Measurements from ENCODE around the gene C2orf76. TPM values are rescaled to one million over a fixed set of nuclear protein-coding genes. Genes with fewer than 3 reads are reported as not detected.

Gene C2orf76
- total RNA-seq, 1 experiment from 2014 or later, result 5.7 TPM

GRCh38 chr2:119289642-119290041 lies 77.0 kb downstream of the C2orf76 start:
- Histone ChIP-seq H4K91ac (ENCODE audit: insufficient read length, low read depth, low read length) (no peak overlapping the region), H3K79me1 (ENCODE audit: insufficient read depth, low read depth, low read length, poor library complexity, severe bottlenecking) (no peaks in the 10 kb centered on the region), H3K79me2 (ENCODE audit: insufficient read depth, low read length) (no peaks in the 10 kb centered on the region), H3K56ac (ENCODE audit: insufficient read length, low read depth, low read length) (no peak overlapping the region), H2BK20ac (ENCODE audit: low read depth, low read length, poor library complexity, severe bottlenecking) (no peak overlapping the region), H2AFZ (ENCODE audit: low read length) (no peak overlapping the region), H2BK5ac (ENCODE audit: insufficient read length, low read length) (no peak overlapping the region), H2BK120ac (ENCODE audit: low read depth, low read length, poor library complexity, severe bottlenecking) (no peak overlapping the region), H2BK12ac (ENCODE audit: insufficient read length, low read depth, low read length) (no peak overlapping the region), H2BK15ac (ENCODE audit: low read depth, low read length) (no peak overlapping the region), H3K14ac (ENCODE audit: insufficient read depth, low read length) (no peak overlapping the region), H3K23me2 (ENCODE audit: insufficient read length, low read depth, low read length, poor library complexity, severe bottlenecking) (no peaks in the 10 kb centered on the region), H3K4me1 (ENCODE audit: insufficient read depth, low read length) (no peaks in the 10 kb centered on the region), H3K27ac (ENCODE audit: insufficient read length, low read depth, low read length) (no peak overlapping the region), H2AK5ac (ENCODE audit: insufficient read length, low read length) (no peak overlapping the region), H4K20me1 (ENCODE audit: control insufficient read depth, insufficient read depth, insufficient read length) (no peaks in the 10 kb centered on the region), H3K4ac (ENCODE audit: low read depth, low read length) (no peak overlapping the region), H3K18ac (ENCODE audit: insufficient read length, low read depth, low read length) (no peak overlapping the region), H3K23ac (ENCODE audit: insufficient read length, low read depth, low read length) (no peak overlapping the region), H4K8ac (replicated peaks; ENCODE audit: insufficient read length, low read depth, low read length) (no peak overlapping the region), H4K5ac (ENCODE audit: insufficient read length, low read depth, low read length) (no peak overlapping the region), H3K4me2 (ENCODE audit: insufficient read depth, insufficient read length, low read length) (no peak overlapping the region), H3K9ac (ENCODE audit: extremely low read depth, insufficient read length, low read length) (no peak overlapping the region), H3K9me3 (ENCODE audit: control insufficient read depth, low read depth, low read length) (no peaks in the 10 kb centered on the region), H3T11ph (ENCODE audit: low read length) (no peak overlapping the region), H3K27me3 (ENCODE audit: insufficient read depth, low read length) (no peaks in the 10 kb centered on the region)
- Mint-ChIP-seq H3K4me3 (no peak overlapping the region), H3K27ac (no peak overlapping the region), H3K36me3 (ENCODE audit: insufficient read depth in 1 of 3, low read depth in 3 of 3) (no peaks in the 10 kb centered on the region; a peak in 1 of 7 replicates), H3K27me3 (ENCODE audit: low read depth) (peaks cover 9% of the 10 kb centered on the region), H3K9me3 (no peaks in the 10 kb centered on the region), H3K4me1 (peaks cover 7 to 9% of the 10 kb centered on the region in 2 experiments)
- WGBS (ENCODE audit: extremely low coverage, insufficient read length, low lambda C conversion rate), result no CpG with 5 or more reads among the region's 6 CpGs
- DNase-seq, result no peak
- TF ChIP-seq, protein P1, sequence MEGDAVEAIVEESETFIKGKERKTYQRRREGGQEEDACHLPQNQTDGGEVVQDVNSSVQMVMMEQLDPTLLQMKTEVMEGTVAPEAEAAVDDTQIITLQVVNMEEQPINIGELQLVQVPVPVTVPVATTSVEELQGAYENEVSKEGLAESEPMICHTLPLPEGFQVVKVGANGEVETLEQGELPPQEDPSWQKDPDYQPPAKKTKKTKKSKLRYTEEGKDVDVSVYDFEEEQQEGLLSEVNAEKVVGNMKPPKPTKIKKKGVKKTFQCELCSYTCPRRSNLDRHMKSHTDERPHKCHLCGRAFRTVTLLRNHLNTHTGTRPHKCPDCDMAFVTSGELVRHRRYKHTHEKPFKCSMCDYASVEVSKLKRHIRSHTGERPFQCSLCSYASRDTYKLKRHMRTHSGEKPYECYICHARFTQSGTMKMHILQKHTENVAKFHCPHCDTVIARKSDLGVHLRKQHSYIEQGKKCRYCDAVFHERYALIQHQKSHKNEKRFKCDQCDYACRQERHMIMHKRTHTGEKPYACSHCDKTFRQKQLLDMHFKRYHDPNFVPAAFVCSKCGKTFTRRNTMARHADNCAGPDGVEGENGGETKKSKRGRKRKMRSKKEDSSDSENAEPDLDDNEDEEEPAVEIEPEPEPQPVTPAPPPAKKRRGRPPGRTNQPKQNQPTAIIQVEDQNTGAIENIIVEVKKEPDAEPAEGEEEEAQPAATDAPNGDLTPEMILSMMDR (conservative IDR thresholded peaks at IDR 0.05), result no peak

All from H9 (cell line).